Measurements from ENCODE around the gene GDPD5. TPM values are rescaled to one million over a fixed set of nuclear protein-coding genes. Genes with fewer than 3 reads are reported as not detected.

GDPD5 gene
- total and polyA plus RNA-seq, 2 donors, result 8.7 to 17.9 TPM

GRCh38 chr11:75491465-75491864 lies 34.3 kb downstream of the GDPD5 start:
- no peaks in the 10 kb centered on the region for H3K36me3 ChIP-seq (ENCODE audit: insufficient read depth)
- WGBS, result 96% methylated on average over 2 of the region's 2 CpGs
- H3K4me1 ChIP-seq (ENCODE audit: insufficient read depth), result no peaks in the 10 kb centered on the region
- DNase-seq (ENCODE audit: extremely low spot score), result no peak
- no peak overlapping the region for H3K27ac ChIP-seq (ENCODE audit: low read depth)
- H3K4me3 ChIP-seq (ENCODE audit: low read depth, low read length), result no peak overlapping the region

DNA sequence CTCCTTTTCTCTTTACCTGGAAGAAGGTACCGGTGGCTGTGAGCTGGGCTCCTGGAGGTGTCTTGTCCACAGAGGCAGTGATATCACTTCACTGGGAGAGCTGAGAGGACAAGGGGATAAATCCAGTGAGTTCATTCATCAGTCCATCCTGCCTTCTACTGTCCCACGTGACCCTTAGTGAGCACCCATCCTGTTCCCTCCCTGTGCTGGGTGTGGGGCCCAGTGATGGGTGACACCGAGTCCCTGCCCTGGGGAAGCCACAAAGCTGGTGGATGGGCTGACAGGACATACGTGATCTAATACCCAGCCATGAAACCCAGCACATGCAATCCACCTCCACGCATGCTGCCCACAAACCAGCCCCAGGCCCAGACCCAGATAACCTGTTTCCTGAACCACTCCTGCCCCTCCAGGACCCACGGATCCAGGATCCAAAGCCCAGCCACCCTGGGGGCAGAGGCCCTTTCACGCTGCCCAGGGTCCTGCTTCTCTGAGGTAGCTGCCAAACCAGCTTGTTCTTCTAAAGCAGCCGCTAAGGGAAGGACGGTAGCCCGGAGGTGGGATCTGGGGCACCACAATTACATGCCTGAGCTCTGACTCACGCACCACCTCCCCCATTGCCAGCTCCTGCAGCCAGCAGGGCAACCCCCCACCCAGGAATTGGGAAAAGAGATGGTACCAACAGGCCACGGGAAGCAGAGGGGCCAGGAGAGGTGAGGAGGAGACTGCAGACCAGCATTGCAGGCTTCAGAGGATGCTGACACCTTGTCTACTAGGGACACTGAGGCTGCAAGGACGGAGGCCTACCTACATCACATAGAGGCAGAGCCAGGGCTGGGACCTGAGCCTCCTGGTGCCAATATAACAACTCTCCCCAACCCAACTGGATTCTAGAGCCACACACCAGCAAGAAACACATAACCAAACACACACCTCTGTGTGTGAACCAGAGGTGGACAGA lies 35.2 kb downstream of the GDPD5 start:
- 80% methylated on average over 13 of the region's 13 CpGs for WGBS
- Histone ChIP-seq H3K4me3 (ENCODE audit: low read depth, low read length) (no peak overlapping the region), H3K27ac (ENCODE audit: low read depth) (no peak overlapping the region), H3K36me3 (ENCODE audit: insufficient read depth) (no peaks in the 10 kb centered on the region), H3K4me1 (ENCODE audit: insufficient read depth) (no peaks in the 10 kb centered on the region)
- DNase-seq (ENCODE audit: extremely low spot score), result no peak

DNA sequence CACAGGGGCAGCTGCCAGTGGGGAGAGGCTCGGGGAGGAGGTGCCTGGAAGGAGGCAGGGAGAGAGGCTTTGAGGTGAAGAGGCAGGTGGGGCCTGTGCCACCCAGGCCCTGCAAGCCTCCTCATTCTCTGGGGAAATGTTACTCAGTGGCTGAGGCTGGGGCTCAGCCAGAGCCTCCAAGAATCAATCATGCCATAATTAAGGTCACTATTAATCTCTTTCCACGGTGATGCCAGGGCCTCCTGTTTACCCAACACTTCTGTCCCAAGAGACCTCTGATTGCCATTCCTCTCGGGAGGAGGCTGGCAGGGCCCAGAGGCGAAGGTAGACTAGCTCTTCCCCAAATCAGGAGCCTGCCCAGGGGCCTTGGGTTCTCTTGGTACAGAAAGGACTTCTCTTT lies 38.4 kb downstream of the GDPD5 start:
- H3K4me3 ChIP-seq (ENCODE audit: low read depth, low read length), result no peak overlapping the region
- 90% methylated on average over 4 of the region's 4 CpGs for WGBS
- H3K4me1 ChIP-seq (ENCODE audit: insufficient read depth), result no peaks in the 10 kb centered on the region
- no peak for DNase-seq (ENCODE audit: extremely low spot score)
- no peak overlapping the region for H3K27ac ChIP-seq (ENCODE audit: low read depth)
- H3K36me3 ChIP-seq (ENCODE audit: insufficient read depth), result no peaks in the 10 kb centered on the region

- H3K4me1 ChIP-seq (ENCODE audit: insufficient read depth), result no peaks in the 10 kb centered on the region
- 96% methylated on average over 4 of the region's 4 CpGs for WGBS
- H3K27ac ChIP-seq (ENCODE audit: low read depth), result no peak overlapping the region
- H3K36me3 ChIP-seq (ENCODE audit: insufficient read depth), result no peaks in the 10 kb centered on the region
- no peak overlapping the region for H3K4me3 ChIP-seq (ENCODE audit: low read depth, low read length)
- DNase-seq (ENCODE audit: extremely low spot score), result no peak
Measured at GRCh38 chr11:75485742-75486141, 40.0 kb downstream of the GDPD5 start.

DNA sequence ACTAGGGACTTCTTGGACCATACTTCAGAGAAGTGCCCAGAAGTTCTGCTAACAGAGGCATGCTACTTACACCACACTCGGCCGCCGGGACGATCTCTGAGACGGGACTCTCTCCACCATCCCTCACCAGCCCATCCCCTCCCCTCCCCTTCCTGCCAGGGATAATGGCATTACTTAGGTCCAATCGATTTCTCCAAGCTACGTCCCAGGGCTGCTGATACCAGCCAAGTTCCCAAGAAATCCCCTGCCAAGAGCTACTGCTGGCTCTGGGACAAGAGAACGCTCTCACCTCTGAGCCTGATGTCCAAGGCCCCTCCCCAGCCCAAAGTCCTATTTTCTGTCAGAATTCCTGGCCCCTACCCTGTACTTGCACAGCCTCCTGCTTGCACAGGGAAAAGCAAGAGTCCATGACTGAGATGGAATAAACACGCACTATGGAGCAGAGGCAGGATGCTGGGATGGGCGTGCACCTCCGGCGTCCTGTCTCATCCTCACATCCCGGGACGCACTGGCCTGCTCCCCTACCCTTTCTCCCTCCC lies 42.7 kb downstream of the GDPD5 start:
- Histone ChIP-seq H3K4me3 (ENCODE audit: low read depth, low read length) (no peak overlapping the region), H3K4me1 (ENCODE audit: insufficient read depth) (no peaks in the 10 kb centered on the region), H3K27ac (ENCODE audit: low read depth) (no peak overlapping the region), H3K36me3 (ENCODE audit: insufficient read depth) (no peaks in the 10 kb centered on the region)
- WGBS, result 79% methylated on average over 14 of the region's 14 CpGs
- DNase-seq (ENCODE audit: extremely low spot score), result no peak

DNA sequence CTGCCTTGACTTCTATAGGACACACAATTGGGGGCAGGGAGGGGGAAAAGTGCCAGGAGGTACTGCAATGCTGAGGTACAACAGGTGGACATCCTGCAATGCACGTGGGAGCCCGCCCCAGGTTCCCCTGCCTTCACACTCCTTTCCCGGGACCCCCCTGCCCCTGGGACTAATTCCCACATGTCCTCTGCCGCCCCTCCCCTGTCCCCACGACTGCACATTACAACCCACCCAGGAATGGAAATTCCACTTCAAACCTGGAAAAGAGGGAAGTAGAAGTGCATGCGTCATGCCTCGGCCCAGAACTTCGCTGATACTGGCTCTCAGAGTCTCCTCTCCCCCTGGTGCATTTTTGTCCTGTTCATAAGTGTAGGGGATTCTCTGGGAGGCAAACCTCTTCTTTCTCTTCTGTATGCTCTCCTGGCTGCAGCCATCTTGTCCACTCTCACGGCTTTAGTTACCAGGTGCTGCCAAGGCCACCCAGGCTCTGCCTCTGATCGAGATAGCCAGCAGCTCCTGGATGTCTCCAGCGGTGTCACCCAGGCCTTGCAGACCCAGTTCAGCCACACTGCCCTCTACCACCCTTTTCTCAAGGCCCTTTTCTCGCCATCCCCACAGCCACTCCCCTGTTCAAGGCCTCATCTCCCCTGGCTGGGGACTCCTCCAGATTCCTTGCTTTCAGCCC lies 43.7 kb downstream of the GDPD5 start:
- no peak overlapping the region for H3K4me3 ChIP-seq (ENCODE audit: low read depth, low read length)
- DNase-seq (ENCODE audit: extremely low spot score), result no peak
- no peaks in the 10 kb centered on the region for H3K4me1 ChIP-seq (ENCODE audit: insufficient read depth)
- no peak overlapping the region for H3K27ac ChIP-seq (ENCODE audit: low read depth)
- WGBS, result 88% methylated on average over 12 of the region's 12 CpGs
- no peaks in the 10 kb centered on the region for H3K36me3 ChIP-seq (ENCODE audit: insufficient read depth)

DNA sequence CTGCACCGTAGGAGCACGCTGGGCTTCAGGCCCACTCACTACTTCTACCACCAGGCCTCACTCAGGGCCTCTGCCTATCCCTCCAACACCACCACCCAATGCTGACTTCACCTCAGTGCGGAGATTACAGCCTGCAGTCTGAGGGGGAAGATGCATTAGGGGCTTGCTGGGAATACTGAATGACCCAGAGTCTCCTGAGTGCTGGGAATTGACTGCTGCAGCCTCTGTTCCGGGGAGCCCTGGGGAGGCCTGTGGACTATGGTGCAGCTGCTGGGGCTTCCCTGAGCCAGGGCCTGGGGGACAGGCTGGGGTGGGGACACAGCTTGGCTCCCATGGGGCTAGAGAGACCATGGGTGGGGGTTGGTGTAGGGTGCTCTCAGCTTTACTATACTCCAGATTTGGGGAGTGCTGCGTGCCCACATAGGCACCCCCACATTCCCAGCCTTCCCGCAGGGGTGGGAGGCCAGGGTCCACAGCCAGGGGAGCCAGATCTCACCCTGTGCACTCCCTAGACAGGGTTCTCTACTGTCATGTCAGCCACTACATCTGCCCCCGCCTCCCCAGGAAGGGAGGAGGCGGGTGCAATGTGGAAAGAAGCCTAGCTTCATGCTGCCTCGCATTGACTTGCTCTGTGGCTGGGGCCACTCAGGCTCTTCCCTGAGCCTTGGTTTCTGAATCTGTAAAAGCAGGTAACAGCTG lies 44.4 kb downstream of the GDPD5 start:
- no peak overlapping the region for H3K27ac ChIP-seq (ENCODE audit: low read depth)
- 94% methylated on average over 9 of the region's 9 CpGs for WGBS
- DNase-seq (ENCODE audit: extremely low spot score), result no peak
- no peaks in the 10 kb centered on the region for H3K4me1 ChIP-seq (ENCODE audit: insufficient read depth)
- no peaks in the 10 kb centered on the region for H3K36me3 ChIP-seq (ENCODE audit: insufficient read depth)
- no peak overlapping the region for H3K4me3 ChIP-seq (ENCODE audit: low read depth, low read length)

DNA sequence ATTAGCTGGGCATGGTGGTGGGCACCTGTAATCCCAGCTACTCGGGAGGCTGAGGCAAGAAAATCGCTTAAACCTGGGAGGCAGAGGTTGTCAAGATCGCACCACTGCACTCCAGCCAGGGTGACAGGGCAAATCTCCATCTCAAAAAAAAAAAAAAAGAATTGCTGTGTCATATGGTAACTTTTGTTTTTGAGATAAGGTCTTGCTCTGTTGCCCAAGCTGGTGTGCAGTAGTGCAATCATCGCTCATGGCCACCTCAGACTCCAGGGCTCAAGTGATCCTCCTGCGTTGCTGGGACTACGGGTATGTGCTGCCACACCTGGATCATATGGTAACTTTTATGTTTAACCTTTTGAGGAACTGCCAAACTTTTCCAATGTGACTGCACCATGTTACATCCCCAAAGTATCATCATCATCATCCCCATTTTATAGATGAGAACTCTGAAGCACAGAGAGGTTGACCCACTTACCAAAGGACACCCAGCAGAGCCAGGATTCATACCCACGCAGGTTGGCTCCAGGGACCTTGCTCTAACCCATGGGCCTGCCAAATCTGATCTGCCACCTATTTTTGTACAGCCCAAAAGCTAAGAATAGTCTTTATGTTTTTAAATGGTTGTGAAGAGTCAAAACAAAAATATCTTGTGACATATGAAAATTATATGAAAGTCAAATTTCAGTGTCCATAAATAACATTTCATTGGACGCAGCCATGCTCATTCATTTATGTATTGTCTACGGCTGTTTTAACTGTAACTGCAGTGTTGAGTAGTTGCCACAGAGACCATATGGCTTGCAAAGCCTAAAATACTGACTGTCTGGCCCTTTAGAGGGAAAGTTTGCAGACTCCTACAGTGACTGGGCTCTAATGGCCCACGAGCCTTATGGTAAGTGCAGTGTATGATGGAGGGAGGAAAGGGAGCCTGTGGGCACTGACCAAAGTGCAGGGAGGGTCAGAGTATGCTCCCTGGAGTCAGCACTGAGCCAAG lies 45.3 kb downstream of the GDPD5 start:
- H3K36me3 ChIP-seq (ENCODE audit: insufficient read depth), result no peaks in the 10 kb centered on the region
- H3K27ac ChIP-seq (ENCODE audit: low read depth), result no peak overlapping the region
- WGBS, result 91% methylated on average over 10 of the region's 10 CpGs
- no peaks in the 10 kb centered on the region for H3K4me1 ChIP-seq (ENCODE audit: insufficient read depth)
- H3K4me3 ChIP-seq (ENCODE audit: low read depth, low read length), result no peak overlapping the region
- no peak for DNase-seq (ENCODE audit: extremely low spot score)

DNA sequence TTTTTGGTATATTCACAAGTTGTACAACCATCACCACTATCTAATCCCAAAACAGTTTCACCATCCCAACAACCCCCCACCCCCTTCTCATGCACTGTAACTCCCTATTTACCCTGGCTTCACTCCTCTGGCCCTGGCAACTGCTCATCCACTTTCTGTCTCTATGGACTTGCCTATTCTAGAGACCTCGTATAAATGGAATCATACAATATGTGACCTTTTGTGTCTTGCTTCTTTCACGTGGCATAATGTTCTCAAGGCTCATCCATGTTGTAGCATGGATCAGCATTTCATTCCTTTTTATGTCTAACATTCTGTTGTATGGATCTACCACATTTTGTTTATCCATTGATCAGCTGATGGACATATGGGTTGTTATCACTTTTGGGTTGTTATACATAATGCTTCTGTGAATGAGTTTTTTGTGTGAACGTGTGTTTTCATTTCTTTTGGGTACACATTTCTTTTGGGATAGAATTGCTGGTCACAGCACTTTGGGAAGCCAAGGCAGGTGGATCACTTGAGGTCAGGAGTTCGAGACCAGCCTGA lies 46.1 kb downstream of the GDPD5 start:
- H3K36me3 ChIP-seq (ENCODE audit: insufficient read depth), result no peaks in the 10 kb centered on the region
- no peak overlapping the region for H3K4me3 ChIP-seq (ENCODE audit: low read depth, low read length)
- no peak overlapping the region for H3K27ac ChIP-seq (ENCODE audit: low read depth)
- H3K4me1 ChIP-seq (ENCODE audit: insufficient read depth), result no peaks in the 10 kb centered on the region
- no peak for DNase-seq (ENCODE audit: extremely low spot score)
- WGBS, result 80% methylated on average over 4 of the region's 4 CpGs

DNA sequence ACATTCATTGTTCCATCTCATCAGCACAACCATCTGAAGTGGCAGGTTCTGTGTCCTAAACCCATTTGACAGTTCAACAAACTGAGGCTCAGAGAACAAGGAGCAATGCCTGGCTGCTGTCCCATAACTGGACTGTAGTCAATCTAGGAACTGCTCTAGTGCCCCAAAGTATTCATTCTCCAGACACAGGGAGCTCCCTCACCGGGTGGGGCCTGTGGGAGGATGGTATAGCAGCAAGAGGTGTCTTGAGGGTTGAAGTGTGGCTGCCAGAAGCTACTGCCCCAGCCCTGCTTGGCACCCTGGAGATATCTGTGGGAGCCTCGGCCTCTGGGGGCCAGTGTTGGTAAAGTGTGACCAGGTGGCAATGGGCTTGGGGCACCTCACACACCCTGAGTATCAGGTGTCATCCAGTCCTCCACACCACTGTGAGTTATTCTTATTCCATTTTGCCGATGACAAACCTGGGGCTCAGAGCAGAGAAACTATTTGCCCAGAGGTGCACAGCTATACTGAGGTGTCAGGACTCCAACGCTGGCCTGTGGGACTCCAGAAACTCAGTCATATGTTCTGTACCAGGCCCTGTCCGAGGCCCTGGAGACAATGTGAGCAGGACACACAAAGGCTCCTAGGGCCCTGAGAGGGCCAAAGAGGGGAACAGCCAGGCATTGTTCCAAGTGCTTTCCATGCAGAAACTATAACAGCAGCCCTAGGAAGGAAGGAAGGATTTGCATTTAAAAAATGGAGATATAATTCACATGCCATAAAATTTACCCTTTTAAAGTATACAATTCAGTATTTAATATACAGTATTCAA lies 46.8 kb downstream of the GDPD5 start:
- 76% methylated on average over 5 of the region's 5 CpGs for WGBS
- H3K27ac ChIP-seq (ENCODE audit: low read depth), result no peak overlapping the region
- H3K36me3 ChIP-seq (ENCODE audit: insufficient read depth), result no peaks in the 10 kb centered on the region
- H3K4me3 ChIP-seq (ENCODE audit: low read depth, low read length), result no peak overlapping the region
- H3K4me1 ChIP-seq (ENCODE audit: insufficient read depth), result no peaks in the 10 kb centered on the region
- DNase-seq (ENCODE audit: extremely low spot score), result no peak

GRCh38 chr11:75477614-75477935 lies 48.2 kb downstream of the GDPD5 start:
- Histone ChIP-seq H3K4me3 (ENCODE audit: low read depth, low read length) (no peak overlapping the region), H3K4me1 (ENCODE audit: insufficient read depth) (no peaks in the 10 kb centered on the region), H3K36me3 (ENCODE audit: insufficient read depth) (no peaks in the 10 kb centered on the region), H3K27ac (ENCODE audit: low read depth) (no peak overlapping the region)
- WGBS, result 93% methylated on average over 12 of the region's 12 CpGs
- no peak for DNase-seq (ENCODE audit: extremely low spot score)
